ENCODE results near the gene FAM118A.
A peak's percentile ranks its signal among the peaks of the same experiment; 100 is the strongest.
"Not testable (repeated sequence)": the region's sequence is repeated elsewhere in the genome, so short reads cannot be mapped to it uniquely, and the experiment has no call there.

The FAM118A gene

DNA sequence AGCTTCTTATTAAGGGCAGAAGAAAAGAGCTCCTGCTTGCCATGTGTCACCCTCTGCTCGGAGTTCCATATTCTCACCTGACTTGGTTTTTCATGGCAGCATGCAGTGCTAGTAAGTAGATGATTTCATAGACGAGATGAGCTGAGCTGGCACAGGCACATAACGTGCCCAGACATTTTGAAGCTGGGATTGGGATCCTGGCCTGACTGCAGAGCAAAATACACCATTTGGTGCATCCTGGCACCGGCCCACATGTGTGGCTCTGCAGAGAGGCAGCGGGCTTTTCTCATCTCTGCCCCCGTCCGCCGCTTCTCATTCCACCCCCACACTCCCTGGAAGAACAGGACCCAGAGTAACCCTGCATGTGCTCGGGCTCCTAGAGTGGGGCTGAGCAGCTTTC, 24.8 kb downstream of the FAM118A start:
- DNase-seq, result peak; percentile 89

DNA sequence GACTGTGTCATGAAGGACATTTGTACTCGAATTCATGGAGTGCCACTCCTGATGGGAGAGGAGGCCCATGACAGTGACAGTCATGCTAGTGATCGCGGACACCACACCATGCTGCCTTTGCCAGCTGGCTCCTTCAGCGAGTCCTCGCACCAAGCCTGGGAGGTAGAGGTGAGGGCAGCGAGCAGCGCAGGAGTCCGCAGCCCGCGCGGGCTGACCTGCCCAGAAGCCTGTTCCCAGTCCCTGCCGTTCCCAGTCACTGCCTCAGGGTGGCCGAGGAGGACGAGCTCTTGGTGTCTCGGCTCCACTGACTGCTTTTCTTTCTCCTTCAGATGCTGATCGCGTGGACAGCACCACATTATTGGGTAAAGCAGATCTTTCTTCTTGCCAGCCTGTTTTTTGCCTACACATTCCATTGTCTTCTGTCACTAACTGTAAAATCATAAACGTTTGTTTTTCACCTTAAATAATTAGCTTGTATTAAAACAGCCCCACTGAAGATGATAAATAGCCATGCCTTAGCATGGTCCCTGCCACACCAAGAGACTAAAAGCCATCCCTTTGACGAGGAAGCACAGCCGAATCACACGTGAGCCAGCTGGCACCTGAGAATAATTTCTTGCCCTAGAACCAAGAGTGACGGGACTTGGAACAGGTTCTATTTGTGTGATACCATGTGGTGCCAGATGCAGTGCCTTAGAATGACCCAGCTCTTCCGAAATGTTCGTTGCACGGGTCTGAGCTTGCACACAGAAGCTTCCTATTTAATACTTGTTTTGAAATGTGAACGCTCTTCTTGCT, 25.5 kb downstream of the FAM118A start:
- peak; percentile 64 for DNase-seq

DNA sequence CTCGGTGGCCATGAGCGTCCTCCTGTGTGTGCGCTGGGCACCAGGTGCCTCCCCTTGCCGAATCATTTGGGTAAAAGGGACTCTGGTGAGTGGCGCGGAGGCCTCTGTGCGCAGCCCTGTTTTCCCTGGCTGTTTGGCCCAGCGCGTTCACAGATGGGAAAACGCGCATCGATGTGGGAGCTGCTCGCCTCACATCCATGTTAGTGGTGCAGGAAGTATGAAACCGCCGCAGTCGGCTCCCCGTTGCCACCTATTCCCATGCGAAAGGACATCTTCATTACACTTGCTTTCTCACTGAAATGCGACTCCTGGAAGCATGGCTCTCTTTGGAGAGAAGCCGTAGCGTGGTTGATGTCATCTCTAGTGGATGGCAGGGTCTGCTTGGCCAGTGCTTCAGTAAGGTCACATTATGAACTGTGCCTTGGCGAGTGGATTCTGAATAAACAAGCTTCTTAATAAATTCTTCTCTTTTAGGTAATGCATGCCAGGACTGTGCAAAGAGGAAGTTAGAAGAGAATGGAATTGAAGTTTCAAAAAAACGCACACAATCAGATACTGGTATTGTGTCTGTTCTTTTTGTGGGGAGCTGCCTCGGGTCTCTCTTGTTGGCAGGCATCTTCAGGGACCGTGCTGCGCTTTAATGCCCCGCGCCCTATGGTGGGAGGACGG, 26.3 kb downstream of the FAM118A start:
- no peak for DNase-seq

DNA sequence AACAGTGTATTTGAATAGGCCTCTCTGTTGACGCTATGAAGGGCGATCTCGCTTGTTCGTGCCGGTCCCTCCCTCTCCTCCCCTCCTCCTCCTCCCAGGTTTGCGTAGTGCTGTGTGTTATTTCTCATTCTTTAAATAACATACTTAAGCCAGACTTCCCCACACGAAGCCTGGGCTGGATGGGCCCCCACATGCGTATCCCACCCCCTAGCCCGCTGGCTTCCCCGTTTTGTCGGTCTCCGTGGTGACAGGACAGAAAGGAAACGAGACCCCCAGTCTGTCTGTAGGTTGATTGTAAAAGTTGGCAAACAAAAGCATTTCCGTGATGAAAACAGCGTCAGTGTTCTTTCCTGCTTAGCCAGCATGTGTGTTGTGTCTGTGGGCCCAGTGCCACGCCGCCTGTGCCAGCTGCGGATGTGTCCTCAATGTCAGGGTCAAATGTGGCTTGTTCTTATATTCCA, 27.3 kb downstream of the FAM118A start:
- DNase-seq, result peak; percentile 36

DNA sequence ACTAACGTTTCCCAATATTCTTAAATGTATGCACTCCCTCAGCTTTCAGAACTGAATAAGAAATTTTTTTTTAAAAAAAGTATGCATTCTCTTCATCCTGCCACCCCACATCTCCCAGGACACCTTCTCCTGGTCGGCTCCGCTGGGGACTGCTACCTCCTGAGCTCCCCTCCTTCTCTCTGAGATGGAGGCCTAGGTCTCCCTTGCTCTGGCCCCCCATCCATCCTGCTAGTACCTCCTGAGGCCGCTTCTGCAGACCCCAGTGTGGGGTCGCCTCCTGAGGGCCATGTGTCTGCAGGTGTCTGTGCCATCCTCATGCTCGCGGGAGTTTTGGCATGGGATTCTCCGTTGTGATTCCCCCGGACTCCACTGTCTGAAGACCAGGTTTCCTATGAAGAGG, 27.8 kb downstream of the FAM118A start:
- no peak for DNase-seq

DNA sequence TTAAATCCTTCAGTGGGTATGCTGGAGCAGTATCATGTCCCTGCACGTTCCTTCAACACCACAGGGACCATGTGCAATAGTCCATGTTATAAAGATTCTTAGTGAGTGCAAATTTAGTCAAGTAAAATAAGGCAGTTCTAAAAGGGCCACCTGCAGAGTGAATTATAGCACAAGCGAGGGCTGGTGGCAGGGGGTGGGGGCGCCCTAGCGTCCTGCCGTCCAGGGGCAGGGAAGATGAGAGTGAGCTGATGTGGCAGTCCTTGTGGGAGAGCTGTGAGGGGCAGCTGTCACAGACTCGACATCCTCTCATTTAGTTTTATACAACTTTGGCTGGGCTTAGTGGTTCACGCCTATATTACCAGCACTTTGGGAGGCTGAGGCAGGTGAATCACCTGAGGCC, 29.1 kb downstream of the FAM118A start:
- no peak for DNase-seq

DNA sequence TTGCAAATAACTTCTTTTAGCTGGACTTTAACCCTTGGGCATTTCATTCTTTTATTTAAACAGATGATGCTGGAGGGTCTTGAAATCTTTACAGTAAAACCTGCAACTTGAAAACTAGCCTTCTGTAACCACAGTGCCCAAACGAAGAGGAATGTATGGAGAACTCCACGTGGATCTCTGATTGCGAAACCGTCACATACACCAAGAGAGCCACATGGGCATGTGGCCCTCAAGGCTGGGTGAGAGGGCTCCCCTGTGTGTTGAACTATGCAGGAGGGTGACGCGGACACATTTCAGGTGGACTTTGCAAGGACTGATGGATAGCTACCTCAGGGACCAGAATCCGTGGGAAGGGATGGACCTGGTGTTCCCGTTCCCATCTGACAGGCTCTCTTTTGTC, 30.6 kb downstream of the FAM118A start:
- DNase-seq, result no peak

DNA sequence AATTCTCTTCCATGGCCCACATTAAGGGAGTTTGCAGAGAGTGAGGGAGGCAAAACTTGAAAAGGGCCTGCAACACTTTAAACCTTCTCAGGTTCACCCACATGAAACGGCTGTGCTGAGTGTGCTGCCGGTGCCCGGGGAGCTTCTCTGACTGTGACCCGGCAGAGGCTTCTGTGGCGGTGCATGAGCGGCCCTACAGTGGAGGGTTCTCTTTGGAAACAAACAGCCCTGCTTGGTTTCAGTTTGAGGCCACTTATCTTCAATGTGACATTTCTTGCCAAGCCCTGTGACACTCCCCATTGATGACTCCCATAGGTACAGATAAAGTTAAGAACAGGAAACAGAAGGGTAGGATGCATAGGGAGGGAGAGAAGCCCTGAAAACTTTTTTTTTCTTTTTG, 31.8 kb downstream of the FAM118A start:
- no peak for DNase-seq

DNA sequence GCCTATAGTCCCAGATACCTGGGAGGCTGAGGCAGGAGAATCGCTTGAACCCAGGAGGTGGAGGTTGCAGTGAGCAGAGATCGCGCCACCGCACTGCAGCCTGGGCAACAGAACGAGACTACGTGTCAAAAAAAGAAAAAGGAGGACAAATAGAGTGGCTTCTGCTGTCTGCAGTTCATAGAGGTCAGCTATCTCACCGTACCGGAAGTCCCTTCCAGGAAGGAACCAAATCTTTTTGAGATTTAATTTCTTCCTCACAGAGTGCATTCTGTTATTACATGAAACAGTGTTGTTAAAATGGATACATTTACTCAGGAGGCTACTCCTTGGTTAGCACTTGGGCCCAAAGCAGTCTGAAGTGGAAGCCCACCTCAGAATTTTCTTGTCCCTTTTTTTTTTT, 33.4 kb downstream of the FAM118A start:
- DNase-seq, result no peak

DNA sequence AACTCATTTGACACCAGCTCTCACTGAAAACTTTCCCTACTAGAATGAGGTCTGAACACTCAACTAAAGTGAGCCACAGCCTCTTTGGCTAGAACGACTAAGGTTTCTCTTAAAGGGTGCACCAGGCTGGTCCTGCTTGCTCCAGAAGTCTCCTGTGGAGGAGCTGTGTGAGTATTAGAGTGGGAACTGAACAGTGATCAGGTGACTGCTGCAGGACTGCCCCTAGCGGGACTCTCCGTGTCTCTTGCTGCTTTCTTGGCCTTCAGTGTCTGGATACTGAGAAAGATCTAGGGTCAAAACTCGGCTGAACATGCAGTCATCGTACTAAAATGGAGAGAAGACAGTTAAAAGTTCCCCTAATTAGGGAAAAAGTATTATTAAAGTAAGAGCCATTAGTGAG, 34.6 kb downstream of the FAM118A start:
- no peak for DNase-seq

DNA sequence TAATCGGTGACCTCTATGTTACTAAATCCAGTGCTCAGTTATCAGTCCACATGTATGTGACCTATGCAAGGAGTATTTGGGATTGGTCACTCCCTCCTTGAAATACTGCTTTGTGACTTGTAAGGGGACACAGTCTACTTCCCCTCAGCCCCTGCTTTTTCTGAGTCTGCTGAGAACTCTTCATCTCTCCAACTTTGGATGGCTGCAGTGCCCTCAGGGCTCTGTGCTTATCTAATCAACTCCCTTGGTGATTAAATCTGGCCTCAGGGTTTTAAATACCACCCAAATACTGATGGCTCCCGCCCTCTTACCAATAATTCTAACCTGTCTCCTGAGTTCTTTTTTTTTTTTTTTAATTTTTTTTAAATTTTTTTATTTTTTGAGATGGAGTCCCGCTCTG, 40.2 kb downstream of the FAM118A start:
- no peak for DNase-seq

DNA sequence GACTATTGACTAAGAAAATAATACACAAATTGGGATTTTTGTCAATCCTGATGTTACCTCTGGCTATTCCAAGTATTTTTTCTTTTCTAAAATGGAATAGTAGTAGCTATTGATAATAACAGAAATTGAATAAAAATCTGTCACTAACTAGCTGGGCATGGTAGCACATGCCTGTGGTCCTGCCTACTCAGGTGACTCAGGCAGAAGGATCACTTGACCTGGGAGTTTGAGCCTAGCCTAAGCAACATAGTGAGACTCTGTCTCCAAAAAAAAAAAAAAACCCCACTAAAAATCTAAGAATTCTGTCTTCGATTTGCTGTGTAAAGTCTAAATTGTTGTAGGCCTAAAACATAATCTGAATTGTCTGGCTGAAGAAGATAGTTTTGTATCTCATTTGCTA, 42.2 kb downstream of the FAM118A start:
- no peak for DNase-seq

DNA sequence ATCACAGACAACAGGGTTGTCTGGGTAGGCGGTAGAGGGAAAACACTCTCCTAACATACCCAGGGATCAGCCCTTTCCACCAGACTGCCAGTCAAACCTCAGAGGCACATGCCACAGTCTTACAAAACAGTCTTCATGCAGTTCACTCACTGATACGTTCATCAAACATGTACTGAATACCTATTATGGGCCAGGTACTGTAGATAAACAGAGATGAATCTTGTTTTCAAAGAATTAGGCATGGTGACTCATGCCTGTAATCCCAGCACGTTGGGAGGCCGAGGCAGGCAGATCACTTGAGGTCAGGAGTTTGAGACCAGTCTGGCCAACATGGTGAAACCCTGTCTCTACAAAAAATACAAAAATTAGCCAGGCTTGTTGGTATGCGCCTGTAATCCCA, 43.0 kb downstream of the FAM118A start:
- not testable (repeated sequence) for DNase-seq

DNA sequence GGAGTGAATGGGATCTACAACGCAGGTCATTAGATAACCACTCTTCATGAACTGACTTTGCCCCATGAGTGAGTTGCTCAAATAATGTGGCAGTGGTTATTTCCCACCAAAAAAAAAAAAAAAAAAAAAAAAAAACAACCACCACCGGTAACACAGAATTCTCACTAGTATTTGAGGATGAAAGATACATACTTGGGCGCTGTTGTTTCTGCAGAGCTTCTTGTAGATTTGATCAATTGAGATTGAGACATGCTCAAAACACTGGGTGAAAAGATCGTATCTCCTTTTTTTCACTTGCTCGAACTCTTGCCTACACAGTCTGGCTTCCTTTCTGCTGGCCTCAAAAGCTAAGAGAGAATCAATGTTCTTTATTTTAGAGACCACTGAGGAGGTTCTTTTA, 44.1 kb downstream of the FAM118A start:
- DNase-seq, result no peak

DNA sequence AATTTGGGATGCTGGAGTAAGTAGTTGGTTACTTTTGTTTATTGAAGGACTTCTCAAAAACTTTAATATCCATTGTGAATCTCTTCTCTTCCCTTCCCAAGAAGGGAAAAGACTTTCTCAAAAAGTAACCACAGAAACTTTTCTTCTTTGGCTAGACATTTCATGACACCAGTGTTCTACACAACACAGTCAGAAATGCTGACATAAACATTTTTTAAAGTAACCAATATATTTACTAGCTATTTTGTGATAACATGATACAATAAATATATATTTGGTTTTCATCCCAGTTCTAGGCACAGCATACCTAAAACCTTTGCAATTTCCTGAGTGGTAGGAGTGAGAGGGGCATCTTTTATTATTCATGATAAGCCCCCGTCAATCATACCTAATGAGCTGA, 47.8 kb downstream of the FAM118A start:
- DNase-seq, result no peak

DNA sequence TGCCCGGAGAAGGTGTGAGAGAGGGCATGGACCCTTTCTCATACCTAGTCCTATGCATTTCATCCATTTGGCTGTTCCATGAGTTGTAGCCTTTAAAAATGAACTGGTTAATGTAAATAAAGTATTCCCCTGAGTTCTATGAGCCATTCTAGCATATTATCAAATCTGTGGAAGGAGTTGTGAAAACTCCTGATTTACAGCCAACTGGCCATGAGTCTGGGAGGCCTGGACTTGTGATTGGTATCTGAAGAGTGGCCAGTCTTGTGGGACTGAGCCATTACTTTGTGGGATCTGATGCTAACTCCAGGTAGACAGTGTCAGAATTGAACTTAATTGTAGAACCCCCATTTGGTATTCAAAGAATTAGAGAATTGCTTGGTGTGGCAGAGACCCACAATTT, 48.4 kb downstream of the FAM118A start:
- no peak for DNase-seq

DNA sequence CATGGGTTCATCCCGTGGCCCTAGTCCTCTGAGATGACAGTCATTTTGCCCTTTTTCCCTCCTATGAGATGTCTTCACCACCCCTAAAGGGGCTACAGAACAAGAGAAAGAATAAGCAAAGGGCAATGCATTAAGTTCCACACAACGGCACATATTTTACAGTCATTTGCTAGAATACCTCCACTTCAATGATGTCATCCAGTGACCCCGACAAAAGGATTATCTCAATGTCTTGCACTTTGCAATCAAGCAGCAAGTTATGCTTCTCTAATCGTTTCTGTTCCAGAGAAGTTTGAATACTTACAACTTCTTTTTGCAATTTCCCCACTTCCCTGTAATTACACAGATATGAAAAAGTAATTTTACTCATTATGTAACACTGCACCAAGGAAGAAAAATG, 49.9 kb downstream of the FAM118A start:
- DNase-seq, result no peak

DNA sequence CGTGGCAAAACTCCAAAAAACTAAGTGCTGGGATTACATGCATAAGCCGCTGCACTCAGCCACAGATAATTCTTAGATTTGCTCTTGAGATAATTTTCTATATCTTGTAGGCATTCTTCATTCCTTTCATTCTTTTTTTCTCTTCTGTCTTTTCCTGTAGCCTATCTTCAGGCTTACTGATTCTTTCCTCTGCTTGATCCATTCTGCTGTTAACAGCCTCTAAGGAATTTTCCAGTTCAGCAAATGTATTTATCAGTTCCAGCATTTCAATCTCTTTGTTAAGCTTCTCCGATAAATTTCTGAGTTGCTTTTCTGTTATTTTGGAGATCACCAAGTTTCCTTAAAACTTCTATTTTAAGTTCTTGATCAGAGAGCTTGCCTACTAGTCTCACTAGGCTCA, 57.0 kb downstream of the FAM118A start:
- no peak for DNase-seq

DNA sequence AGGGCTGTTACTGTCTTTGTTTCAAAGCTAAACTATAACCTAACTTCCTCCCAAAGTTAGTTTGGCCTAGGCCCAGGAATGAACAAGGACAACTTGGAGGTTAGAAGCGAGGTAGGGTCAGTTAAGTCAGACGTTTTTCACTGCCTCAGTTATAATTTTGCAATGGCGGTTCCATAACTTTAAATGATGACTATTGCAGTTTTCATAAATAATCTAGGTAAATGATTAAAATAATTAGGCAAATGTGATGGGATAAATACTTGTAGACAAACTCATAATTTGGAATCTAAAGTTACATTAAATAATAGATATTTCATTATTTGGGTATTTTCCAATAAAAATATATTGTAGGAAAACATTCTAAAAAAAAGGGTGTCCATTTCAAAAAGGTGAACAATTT, 63.9 kb downstream of the FAM118A start:
- DNase-seq, result not testable (repeated sequence)

DNA sequence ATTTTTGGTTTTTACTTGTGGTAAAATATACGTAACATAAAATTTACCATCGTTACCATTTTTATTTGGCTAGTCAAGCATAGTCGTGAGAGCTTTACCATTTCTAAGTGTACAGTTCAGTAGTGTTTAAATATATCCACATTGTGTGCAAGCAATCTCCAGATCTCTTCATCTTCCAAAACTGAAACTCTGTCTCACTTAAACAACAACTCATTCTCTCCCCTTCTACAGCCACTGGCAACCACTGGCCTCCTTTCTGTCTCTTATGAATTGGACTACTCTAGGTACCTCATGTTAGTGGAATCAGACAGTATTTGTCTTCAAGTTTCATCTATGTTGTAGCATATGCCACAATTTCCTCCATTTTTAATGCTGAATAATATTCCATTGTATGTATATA, 66.3 kb downstream of the FAM118A start:
- no peak for DNase-seq

DNA sequence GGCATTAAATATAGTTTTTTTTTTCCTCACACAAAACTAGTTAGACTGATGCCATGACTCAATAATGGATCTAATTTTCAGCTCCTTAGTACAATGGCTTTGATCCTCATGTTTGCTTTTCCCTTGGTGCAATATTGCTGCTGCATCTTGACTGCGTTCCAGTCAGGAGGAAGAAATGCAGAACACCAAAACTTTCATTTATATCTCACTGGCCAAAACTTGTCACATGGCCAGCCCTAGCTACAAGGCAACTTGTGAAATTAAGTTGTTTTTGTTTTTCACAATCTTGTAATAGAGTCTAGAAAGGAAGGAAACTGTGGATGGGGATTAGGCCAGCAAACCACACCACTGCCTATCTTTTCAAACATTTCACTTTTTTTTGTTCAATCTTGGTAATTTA, 67.0 kb downstream of the FAM118A start:
- no peak for DNase-seq

DNA sequence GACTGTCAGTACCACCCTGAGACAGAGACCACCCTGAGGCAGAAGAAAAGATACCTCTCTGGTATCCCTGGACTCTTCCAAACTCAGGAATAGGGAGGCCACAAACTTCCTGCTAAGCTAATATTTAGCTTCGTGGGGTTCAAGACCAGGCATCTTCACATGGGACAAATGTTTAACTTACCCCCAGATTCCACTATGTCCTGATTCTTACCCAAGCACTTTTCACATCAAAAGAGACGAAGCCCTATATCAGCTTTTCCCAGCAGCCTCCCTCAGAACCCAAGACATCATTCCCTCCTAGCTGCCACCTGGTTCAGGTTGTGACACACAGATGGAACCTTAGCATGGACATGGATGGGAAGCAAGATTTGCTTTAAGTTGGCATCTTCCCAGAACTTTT, 71.6 kb downstream of the FAM118A start:
- no peak for DNase-seq

DNA sequence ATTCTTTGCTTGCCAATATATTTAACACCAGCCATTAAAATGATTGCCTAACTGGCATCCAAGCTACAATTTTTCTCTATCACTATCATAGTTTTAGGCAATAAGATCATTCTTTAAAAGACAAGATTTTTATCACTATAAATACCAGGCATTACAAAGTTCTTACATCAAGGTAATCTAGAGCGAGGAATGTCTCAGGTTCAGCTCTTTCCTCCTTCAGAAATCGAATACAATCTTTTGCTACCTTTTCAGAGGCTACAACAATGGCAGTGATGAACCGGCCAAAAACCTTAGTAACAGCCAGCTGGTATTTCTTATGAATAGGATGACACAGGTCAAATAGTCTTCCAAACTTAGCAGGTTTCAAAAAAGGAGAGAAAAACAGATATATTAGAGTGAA, 79.8 kb downstream of the FAM118A start:
- no peak for DNase-seq
